Sigmoid colon (tissue), 7 donors: ENCODE data around the gene PTPN1. TPM values are rescaled to one million over a fixed set of nuclear protein-coding genes. Genes with fewer than 3 reads are reported as not detected.
"Not testable (repeated sequence)": the region's sequence is repeated elsewhere in the genome, so short reads cannot be mapped to it uniquely, and the experiment has no call there.

ENCODE experiments used
- DNase-seq: peaks from one replicate; pipeline ENCODE4 v3.0.0-alpha.2; 2019
- H3K27ac ChIP-seq, 4 donors: fragments of 200-600 bp; sonication (generic); one replicate each; pipeline ENCODE4 v1.5.1; 2016 to 2019; ENCODE audit warnings: mild to moderate bottlenecking in 1 of 4
- H3K27me3 ChIP-seq, 3 donors: fragments of 200-600 bp; sonication (generic); one replicate each; pipeline ENCODE4 v1.5.1; 2019; ENCODE audit warnings: mild to moderate bottlenecking in 1 of 3
- H3K36me3 ChIP-seq, 4 donors: fragments of 200-600 bp; sonication (generic); one replicate each; pipeline ENCODE4 v1.5.1; 2016 to 2019
- H3K4me1 ChIP-seq, 4 donors: fragments of 200-600 bp; sonication (generic); one replicate each; pipeline ENCODE4 v1.5.1; 2017 to 2019
- H3K4me3 ChIP-seq, 4 donors: fragments of 200-600 bp; sonication (generic); one replicate each; pipeline ENCODE4 v1.5.1; 2017 to 2019; ENCODE audit warnings: mild to moderate bottlenecking in 2 of 4, moderate library complexity in 1 of 4
- H3K9me3 ChIP-seq, 4 donors: fragments of 200-600 bp in 3 of 4; sonication (generic) in 3 of 4; one replicate each; pipeline versions ENCODE4 v1.5.1 to v1.6.1; 2013 to 2019
- CTCF ChIP-seq, 4 experiments: fragments of 450-650 bp in 3 of 4; fragments of 200-600 bp in 1 of 4; IDR thresholded peaks; one replicate each; pipeline ENCODE4 v1.5.1; 2016 to 2019; ENCODE audit warnings: antibody characterized with exemption in 4 of 4, mild to moderate bottlenecking in 3 of 4, moderate library complexity in 2 of 4
- EP300 ChIP-seq, 4 donors: sonication (generic); formaldehyde crosslinking; IDR thresholded peaks; one replicate each; pipeline ENCODE4 v1.6.1; 2017; ENCODE audit warnings: antibody characterized with exemption in 4 of 4
- POLR2A ChIP-seq, 2 donors: fragments of 450-650 bp; IDR thresholded peaks; one replicate each; pipeline ENCODE4 v1.6.1; 2016; ENCODE audit warnings: antibody characterized with exemption in 2 of 2, mild to moderate bottlenecking in 2 of 2, moderate library complexity in 2 of 2
- POLR2AphosphoS5 ChIP-seq, 4 donors: sonication (generic); formaldehyde crosslinking; IDR thresholded peaks; one replicate each; pipeline ENCODE4 v1.6.1; 2017; ENCODE audit warnings: antibody characterized with exemption in 4 of 4
- WGBS, 2 donors: extraction: QIAGEN DNeasy Blood & Tissue Kit; methylation state at CpG; one replicate each; pipeline ENCODE4 v1.1.7; 2013; 5-methylcytosine and 5-hydroxymethylcytosine counted together
- intact Hi-C: fragments of 100-400 bp; cut with DNase I; formaldehyde crosslinking; loops from one replicate; pipeline ENCODE4 v1.15.1; 2023
- polyA plus RNA-seq, 3 donors: library from polyadenylated mRNA; stranded (reverse); fragments of 200-250 nt; gene quantifications; one replicate each; pipeline ENCODE4 v1.2.3, GENCODE V29; 2013
- total RNA-seq, 4 donors: library from RNA; depleted of rRNA; stranded (reverse); fragments of >200 nt; gene quantifications; one replicate each; pipeline ENCODE4 v1.1.0, GENCODE V29; 2016
- donor health status: healthy with polysubstance abuse.
- donor health status: Bipolar disorder and iron deficiency.
- donor health status: healthy.

PTPN1 gene
- total and polyA plus RNA-seq, 7 donors, result 14.4 to 41.5 (median 23.6) TPM

DNA sequence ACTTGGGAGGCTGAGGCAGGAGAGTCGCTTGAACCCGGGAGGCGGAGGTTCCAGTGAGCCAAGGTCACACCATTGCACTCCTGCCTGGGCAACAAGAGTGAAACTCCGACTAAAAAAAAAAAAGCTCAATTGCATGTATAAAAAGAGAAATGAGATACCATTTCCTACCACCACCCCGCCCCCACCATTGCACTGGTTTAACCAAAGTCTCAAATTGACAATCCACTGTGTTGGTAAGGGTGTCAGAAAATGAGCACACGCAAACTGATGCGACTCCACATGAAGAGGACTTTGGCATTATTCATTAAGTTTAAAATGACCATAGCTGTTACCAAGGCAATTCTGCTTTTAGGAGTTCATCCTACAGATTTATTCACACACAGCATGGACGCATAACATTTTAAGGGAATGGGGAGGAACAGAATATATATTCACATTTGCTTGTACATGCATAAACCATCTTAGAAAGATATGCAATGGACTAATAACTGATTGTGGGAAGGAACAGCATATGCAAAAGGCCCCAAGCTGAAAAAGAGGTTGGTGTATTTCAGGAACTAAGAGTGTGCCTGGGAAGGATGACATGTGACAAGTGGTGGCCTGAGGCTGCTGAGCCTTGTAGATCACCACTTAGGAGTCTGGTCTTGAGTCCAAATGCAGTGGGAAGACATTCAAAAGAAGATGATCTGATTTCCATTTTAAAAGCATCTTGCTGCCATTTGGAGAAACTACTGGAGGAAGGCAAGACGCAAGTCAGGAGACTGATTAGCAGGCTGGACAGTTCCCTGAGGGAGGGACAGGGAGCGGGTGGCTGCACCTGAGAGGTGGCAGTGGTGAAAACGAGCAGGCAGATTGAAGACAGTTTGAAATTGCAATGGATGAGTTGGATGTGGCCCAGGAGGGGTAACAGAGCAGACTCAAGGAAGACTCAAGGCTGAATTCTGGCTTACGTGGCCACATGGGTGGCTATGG, 37.2 kb upstream of the PTPN1 start:
- Histone ChIP-seq H3K36me3 (no peaks in the 10 kb centered on the region), H3K4me1 (peaks cover 0 to under 1% (median under 1%) of the 10 kb centered on the region in 4 donors), H3K27ac (no peak overlapping the region), H3K27me3 (no peaks in the 10 kb centered on the region), H3K9me3 (no peaks in the 10 kb centered on the region), H3K4me3 (no peak overlapping the region)
- no peak for DNase-seq
- intact Hi-C loops, result no loop called here
- TF ChIP-seq EP300 (IDR thresholded peaks at IDR 0.05) (no peak), CTCF (IDR thresholded peaks at IDR 0.05) (no peak), POLR2AphosphoS5 (IDR thresholded peaks at IDR 0.05) (no peak), POLR2A (IDR thresholded peaks at IDR 0.05) (no peak)
- 87 to 88% methylated on average over 12 of the region's 12 CpGs for WGBS, 2 donors

- H3K9me3 ChIP-seq, H3K4me3 ChIP-seq, H3K4me1 ChIP-seq, DNase-seq, H3K36me3 ChIP-seq, intact Hi-C loops, H3K27me3 ChIP-seq, H3K27ac ChIP-seq: not testable (repeated sequence)
- WGBS, 2 donors, result 87 to 92% methylated on average over 5 of the region's 5 CpGs
These were observed 35.8 kb upstream of the PTPN1 start for GRCh38 chr20:50474356-50474755.

GRCh38 chr20:50475681-50476292, 34.4 kb upstream of the PTPN1 start:
- WGBS, 2 donors, result 41 to 74% methylated on average over 14 of the region's 14 CpGs
- peak overlapping the region in 1 of 4 donors; percentile 52 for H3K27ac ChIP-seq
- intact Hi-C loops, result no loop called here
- no peaks in the 10 kb centered on the region for H3K36me3 ChIP-seq
- no peaks in the 10 kb centered on the region for H3K9me3 ChIP-seq
- no peak overlapping the region for H3K4me3 ChIP-seq
- DNase-seq, result no peak
- peaks cover 0 to 8% (median 3%) of the 10 kb centered on the region in 4 donors for H3K4me1 ChIP-seq
- H3K27me3 ChIP-seq, result no peaks in the 10 kb centered on the region
- no peak for TF ChIP-seq EP300 (IDR thresholded peaks at IDR 0.05)
- TF ChIP-seq CTCF (IDR thresholded peaks at IDR 0.05), result no peak
- TF ChIP-seq POLR2AphosphoS5 (IDR thresholded peaks at IDR 0.05), result no peak
- no peak for TF ChIP-seq POLR2A (IDR thresholded peaks at IDR 0.05)

DNA sequence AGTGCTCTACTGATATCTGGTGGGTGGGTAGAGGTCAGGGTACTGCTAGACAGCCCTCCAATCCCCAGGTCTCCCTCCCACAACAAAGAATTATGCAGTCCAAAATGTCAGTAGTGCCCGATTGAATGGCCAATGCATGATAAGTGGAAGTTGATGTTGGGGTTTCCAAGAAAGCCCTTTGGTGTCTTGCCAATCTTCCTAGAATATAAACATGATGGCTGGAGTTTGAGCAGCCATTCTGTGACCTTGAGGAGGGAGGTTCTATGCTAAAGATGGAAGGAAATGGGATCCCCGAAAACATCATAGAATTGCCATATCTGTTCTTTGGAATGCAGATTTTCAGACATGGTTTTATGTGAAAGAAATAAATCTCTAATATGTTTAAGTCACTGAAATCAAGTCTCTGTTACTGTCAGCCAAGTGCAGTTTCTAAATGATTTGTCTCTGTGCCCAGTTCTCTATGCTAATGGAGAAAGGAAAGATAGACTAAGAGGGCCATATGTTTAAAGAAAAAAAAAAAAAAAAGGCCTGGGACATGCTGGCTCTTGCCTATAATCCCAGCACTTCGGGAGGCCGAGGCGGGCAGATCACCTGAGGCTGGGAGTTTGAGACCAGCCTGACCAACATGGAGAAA, 32.8 kb upstream of the PTPN1 start:
- DNase-seq, result no peak
- Histone ChIP-seq H3K4me1 (peaks cover 0 to 8% (median 3%) of the 10 kb centered on the region in 4 donors), H3K4me3 (no peak overlapping the region), H3K27ac (no peak overlapping the region), H3K9me3 (no peaks in the 10 kb centered on the region), H3K36me3 (no peaks in the 10 kb centered on the region), H3K27me3 (no peaks in the 10 kb centered on the region)
- TF ChIP-seq POLR2AphosphoS5 (IDR thresholded peaks at IDR 0.05) (no peak), EP300 (IDR thresholded peaks at IDR 0.05) (no peak), POLR2A (IDR thresholded peaks at IDR 0.05) (no peak), CTCF (IDR thresholded peaks at IDR 0.05) (no peak)
- intact Hi-C loops, result no loop called here
- WGBS, 2 donors, result 86 to 91% methylated on average over 5 of the region's 5 CpGs
